Mesothelial cell of epicardium (in vitro differentiated cells): ENCODE data around the gene PDE10A. TPM values are rescaled to one million over a fixed set of nuclear protein-coding genes. Genes with fewer than 3 reads are reported as not detected.

Source experiments
- DNase-seq, 2 experiments: peaks; one replicate each; pipeline ENCODE4 v3.0.0; 2021; ENCODE audit warnings: low spot score in 2 of 2; ENCODE audit not compliant: unreplicated experiment in 2 of 2
- H3K27ac Mint-ChIP-seq: 2 replicates; pipeline ENCODE4 v1.8.0; 2021; ENCODE audit warnings: mixed read lengths
- H3K27me3 Mint-ChIP-seq: 2 replicates; pipeline ENCODE4 v1.8.0; 2021; ENCODE audit warnings: low read depth, mixed read lengths
- H3K36me3 Mint-ChIP-seq: 2 replicates; pipeline ENCODE4 v1.8.0; 2021; ENCODE audit warnings: mixed read lengths
- H3K4me1 Mint-ChIP-seq: 2 replicates; pipeline ENCODE4 v1.8.0; 2021; ENCODE audit warnings: mixed read lengths
- H3K4me3 Mint-ChIP-seq: 2 replicates; pipeline ENCODE4 v1.8.0; 2021; ENCODE audit warnings: mild to moderate bottlenecking, moderate library complexity, mixed read lengths
- H3K9me3 Mint-ChIP-seq: 2 replicates; pipeline ENCODE4 v1.8.0; 2021; ENCODE audit warnings: mixed read lengths
- total RNA-seq: library from RNA; stranded (reverse); gene quantifications from 3 replicates; pipeline ENCODE4 v1.2.1, GENCODE V29; 2021
- TF ChIP-seq, protein P1 (sequence below): fragments of 200-600 bp; sonication (generic); IDR thresholded peaks from one replicate; pipeline ENCODE4 v1.5.0; 2021; ENCODE audit warnings: antibody characterized with exemption; ENCODE audit not compliant: unreplicated experiment

Gene PDE10A
- total RNA-seq, 1 donor from 2014 or later = 12.8 TPM

DNA sequence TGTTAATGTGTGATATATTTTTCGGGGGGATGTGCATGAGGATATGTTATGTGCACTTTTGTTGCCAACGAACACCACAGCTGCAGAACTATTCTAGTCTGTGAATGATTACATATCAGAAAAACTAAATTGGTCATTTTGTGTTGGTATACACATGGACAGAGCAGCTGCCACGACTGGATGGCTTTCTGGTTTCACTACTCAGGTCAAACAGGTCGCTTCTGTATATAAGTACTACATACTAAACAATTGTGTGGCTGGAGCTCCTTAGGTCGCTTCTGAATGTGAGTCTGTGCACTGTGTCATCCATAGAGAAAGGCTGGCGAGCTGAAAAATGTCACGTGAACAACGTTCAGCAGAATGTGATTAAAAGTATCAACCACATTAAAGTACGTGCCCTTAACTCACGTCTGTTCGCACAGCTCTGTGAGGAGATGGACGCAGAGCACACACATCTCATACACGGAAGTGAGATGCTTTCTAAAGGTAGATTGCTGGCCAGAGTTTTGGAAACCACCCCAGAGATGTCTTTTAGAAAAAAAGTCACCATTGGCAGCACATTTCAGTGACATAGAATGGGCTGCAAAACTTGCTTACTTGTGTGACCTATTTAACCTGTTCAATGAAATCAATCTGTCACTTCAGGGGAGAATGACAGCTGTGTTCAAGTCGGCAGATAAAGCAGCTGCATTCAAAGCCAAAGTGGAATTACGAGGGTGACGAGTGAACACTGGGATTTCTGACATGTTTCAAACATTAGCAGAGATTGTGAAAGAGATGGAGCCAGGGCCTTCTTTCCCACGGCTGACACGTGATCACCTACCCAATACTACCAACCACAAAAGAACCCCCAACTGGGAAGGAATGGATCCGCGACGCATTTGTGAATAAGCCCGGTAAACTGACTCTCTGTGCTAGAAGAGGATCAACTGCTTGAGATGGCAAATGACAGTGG, 176.6 kb downstream of the PDE10A start:
- Mint-ChIP-seq H3K9me3 (peaks cover 18% of the 10 kb centered on the region), H3K27ac (no peak overlapping the region), H3K36me3 (peaks cover 2% of the 10 kb centered on the region), H3K4me3 (no peak overlapping the region), H3K27me3 (no peaks in the 10 kb centered on the region), H3K4me1 (peaks cover 10% of the 10 kb centered on the region)
- no peak for DNase-seq
- TF ChIP-seq, protein P1, sequence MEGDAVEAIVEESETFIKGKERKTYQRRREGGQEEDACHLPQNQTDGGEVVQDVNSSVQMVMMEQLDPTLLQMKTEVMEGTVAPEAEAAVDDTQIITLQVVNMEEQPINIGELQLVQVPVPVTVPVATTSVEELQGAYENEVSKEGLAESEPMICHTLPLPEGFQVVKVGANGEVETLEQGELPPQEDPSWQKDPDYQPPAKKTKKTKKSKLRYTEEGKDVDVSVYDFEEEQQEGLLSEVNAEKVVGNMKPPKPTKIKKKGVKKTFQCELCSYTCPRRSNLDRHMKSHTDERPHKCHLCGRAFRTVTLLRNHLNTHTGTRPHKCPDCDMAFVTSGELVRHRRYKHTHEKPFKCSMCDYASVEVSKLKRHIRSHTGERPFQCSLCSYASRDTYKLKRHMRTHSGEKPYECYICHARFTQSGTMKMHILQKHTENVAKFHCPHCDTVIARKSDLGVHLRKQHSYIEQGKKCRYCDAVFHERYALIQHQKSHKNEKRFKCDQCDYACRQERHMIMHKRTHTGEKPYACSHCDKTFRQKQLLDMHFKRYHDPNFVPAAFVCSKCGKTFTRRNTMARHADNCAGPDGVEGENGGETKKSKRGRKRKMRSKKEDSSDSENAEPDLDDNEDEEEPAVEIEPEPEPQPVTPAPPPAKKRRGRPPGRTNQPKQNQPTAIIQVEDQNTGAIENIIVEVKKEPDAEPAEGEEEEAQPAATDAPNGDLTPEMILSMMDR = no peak

DNA sequence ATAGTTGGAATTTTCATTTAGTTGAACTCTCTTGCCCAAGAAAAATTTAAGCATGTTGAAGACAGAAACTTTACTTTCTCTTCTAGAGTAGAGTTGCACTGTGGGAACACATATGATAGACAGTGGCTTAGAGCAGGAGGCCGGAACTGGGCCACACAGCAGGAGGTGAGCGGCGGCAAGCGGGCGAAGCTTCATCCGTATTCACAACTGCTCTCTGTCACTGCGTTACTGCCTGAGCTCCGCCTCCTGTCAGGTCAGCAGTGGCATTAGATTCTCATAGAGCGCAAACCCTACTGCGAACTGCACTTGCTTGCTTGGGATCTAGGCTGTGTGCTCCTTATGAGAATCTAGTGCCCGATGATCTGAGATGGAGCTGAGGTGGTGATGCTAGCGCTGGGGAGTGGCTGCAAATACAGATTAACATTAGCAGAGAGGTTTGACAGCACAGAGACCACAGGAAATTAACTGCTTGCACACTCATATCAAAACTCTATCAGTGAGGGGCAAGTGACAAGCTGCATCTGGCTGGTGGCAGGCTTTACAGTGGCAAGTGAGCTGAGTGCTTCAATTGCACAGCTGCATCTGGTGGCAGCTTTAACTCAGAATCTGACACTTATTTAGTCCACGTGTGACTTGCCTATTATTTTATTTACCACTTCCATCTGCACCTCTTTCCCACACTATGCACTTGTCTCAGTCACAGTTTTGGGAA, 178.7 kb downstream of the PDE10A start:
- H3K36me3 Mint-ChIP-seq = no peaks in the 10 kb centered on the region
- H3K4me1 Mint-ChIP-seq = peaks cover 10% of the 10 kb centered on the region
- no peaks in the 10 kb centered on the region for H3K27me3 Mint-ChIP-seq
- no peaks in the 10 kb centered on the region for H3K9me3 Mint-ChIP-seq
- TF ChIP-seq, protein P1 = no peak
- H3K27ac Mint-ChIP-seq = no peak overlapping the region
- DNase-seq = no peak
- H3K4me3 Mint-ChIP-seq = no peak overlapping the region

DNA sequence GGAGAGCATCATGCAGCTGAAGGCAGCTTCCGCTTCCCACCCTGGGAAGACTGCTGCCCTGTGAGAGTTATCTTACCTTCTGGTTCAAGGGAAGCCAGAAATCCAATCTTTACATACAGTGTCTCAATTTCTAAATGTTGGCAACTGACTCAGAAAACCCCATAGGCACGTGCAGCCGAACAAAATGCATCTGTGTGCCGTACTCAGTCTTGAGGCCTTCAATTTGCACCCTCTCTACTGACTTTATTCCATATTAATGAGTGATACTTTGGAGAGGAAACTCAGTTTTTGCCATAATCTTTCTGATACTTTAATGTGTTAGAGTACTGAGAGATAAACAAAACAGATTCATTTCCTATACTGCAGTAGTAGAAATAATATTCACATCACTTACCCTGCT, 181.1 kb downstream of the PDE10A start:
- Mint-ChIP-seq H3K9me3 (no peaks in the 10 kb centered on the region), H3K4me1 (peaks cover 2% of the 10 kb centered on the region), H3K27ac (no peak overlapping the region), H3K27me3 (no peaks in the 10 kb centered on the region), H3K4me3 (no peak overlapping the region), H3K36me3 (no peaks in the 10 kb centered on the region)
- TF ChIP-seq, protein P1 = no peak
- DNase-seq = no peak

DNA sequence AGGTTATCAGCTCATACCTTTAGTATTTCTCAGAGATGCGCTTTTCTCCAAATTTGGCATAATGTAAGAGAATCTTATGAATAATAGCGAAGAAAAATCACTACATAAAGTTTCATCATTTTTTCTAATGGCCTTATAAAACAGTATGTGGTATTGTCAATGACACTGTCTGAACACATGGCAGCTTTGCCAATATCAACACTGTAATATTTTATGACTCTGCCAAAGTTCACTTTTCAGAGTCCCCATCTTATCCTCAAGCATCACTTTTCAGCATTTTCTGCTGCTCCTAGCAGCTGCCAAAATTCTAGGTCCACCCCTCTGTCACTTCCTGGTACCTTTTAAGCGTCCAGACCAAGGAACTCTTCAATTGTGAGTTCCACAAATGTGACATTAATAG, 182.1 kb downstream of the PDE10A start:
- H3K4me1 Mint-ChIP-seq = no peaks in the 10 kb centered on the region
- no peaks in the 10 kb centered on the region for H3K36me3 Mint-ChIP-seq
- H3K9me3 Mint-ChIP-seq = no peaks in the 10 kb centered on the region
- H3K4me3 Mint-ChIP-seq = no peak overlapping the region
- no peak for DNase-seq
- H3K27me3 Mint-ChIP-seq = no peaks in the 10 kb centered on the region
- no peak overlapping the region for H3K27ac Mint-ChIP-seq
- TF ChIP-seq, protein P1 = no peak

GRCh38 chr6:165478581-165478980, 184.5 kb downstream of the PDE10A start:
- no peaks in the 10 kb centered on the region for H3K36me3 Mint-ChIP-seq
- no peaks in the 10 kb centered on the region for H3K4me1 Mint-ChIP-seq
- TF ChIP-seq, protein P1 = no peak
- no peak overlapping the region for H3K27ac Mint-ChIP-seq
- H3K4me3 Mint-ChIP-seq = no peak overlapping the region
- H3K27me3 Mint-ChIP-seq = no peaks in the 10 kb centered on the region
- no peaks in the 10 kb centered on the region for H3K9me3 Mint-ChIP-seq
- DNase-seq = no peak
